ENCODE results near the gene IER5. TPM values are rescaled to one million over a fixed set of nuclear protein-coding genes. Genes with fewer than 3 reads are reported as not detected.
"Not testable (repeated sequence)": the region's sequence is repeated elsewhere in the genome, so short reads cannot be mapped to it uniquely, and the experiment has no call there.

Gene IER5
- polyA plus RNA-seq (2013, experiment 1 of 2; ENCODE audit: insufficient read length), result 20.0 TPM
- polyA plus RNA-seq (2013, experiment 2 of 2; ENCODE audit: insufficient read length), result 15.8 TPM

- peak; percentile 96 for DNase-seq
Measured at GRCh38 chr1:181088079-181089016, at the start of gene IER5. Gene IER5 (plus strand): TSS chr1:181088700. CDS start chr1:181088903, 203 bp downstream.

DNA sequence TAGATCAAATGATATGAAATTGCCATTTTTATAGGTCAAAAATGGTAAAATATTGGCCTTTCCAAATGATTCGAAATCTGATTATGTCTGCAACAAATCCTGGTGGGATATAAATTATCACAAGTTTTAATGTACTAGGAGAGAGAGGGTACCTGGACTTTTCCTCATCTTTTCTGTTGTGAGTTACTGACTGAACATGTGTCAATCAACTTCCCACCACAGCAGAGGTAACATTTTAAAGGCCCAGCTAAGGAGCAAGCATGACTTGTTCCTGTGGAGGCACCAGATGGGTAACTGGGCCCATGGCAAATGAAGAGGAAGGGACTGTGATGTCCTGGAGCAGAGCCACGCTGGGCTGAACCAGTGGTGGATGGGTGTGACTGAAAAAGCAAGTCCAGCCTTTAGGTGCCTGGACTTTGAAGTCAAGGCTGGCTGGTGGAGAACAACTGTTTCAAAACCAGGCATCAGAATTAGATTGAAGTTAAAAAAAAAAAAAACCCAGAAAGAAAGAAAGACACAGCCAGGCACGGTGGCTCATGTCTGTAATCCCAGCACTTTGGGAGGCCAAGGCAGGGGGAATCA lies 48.1 kb upstream of the IER5 start:
- DNase-seq, result no peak

- DNase-seq, result no peak
Measured at GRCh38 chr1:181043025-181043888, 45.2 kb upstream of the IER5 start.

GRCh38 chr1:181044449-181044966 lies 44.0 kb upstream of the IER5 start:
- DNase-seq, result no peak

DNA sequence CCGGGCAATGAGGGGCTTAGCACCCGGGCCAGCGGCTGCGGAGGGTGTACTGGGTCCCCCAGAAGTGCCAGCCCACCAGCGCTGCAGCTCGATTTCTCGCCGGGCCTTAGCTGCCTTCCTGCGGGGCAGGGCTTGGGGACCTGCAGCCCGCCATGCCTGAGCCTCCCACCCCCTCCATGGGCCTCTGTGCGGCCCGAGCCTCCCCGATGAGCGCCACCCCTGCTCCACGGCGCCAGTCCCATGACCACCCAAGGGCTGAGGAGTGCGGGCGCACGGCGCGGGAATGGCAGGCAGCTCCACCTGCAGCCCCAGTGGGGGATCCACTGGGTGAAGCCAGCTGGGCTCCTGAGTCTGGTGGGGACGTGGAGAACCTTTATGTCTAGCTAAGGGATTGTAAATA lies 42.6 kb upstream of the IER5 start:
- not testable (repeated sequence) for DNase-seq

DNA sequence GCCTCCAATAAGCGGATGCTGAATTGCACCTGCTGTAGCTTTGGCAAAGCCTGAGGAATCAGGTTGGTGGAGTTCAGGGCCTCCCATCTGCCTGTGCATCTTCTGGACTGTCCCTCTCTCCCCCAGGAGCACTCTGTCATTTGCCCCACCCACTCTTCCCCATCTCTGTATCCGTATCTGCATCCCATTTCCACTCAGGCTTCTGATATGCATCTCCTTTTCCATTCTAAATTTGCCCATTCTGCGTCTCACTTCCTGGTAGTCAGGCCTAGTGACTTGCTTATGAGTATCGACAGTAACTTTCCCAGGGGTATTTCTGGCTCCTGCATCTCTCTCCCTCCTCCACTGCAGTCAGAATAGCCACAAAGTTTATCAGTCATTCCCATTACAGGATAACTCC lies 39.1 kb upstream of the IER5 start:
- DNase-seq, result no peak

DNA sequence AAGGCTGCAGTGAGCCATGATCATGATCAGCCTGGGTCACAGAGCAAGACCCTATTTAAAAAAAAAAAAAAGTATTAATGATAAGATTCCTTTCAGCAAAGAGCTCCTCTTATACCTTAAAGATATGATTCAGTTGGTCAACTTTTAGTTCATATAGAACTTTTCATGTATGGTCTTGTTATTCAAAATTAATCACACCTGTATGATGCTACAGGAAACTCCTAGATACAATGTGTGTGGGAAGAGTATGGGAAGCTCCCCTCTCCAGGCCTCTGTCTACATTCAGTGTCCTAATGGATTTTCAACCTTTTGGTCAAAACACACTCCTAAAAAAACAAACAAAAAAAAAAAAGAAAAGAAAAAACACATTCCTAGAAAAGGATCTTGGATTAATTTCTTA lies 37.6 kb upstream of the IER5 start:
- DNase-seq, result no peak

DNA sequence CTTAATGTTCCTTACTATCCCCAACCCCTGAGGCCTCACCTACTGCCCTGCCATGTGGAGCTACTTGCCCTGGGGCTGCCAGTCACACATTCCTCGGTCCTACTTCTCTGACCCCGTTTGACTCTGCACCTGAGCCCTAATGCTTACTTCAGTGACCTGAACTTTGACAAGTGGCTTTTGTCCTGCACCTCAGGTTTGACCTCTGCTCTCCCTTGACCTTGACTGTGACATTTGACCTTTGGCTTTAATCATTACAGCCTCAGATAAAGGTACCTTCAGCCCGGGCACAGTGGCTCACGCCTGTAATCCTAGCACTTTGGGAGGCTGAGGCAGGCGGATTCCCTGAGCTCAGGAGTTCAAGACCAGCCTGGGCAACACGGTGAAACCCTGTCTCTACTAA lies 31.9 kb upstream of the IER5 start:
- no peak for DNase-seq

DNA sequence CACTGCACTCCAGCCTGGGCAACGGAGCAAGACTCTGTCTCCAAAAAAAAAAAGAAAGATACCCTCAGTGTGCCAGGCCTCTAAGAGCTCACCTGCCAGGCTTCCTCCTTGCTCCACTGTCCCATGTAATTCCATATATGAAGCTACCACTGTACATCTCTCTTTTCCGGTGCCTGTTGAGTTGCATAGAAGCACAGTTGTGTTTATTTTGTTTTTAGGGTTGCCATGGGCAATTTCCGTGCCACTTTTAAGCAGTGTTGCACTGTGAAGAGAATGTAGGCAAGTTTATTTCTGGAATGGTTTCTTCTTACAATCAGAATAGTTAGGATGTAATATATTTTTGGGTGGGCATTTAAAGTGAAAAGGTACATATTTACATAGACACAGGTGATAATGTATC lies 31.4 kb upstream of the IER5 start:
- no peak for DNase-seq

GRCh38 chr1:181059435-181059834 lies 29.1 kb upstream of the IER5 start:
- DNase-seq, result no peak

DNA sequence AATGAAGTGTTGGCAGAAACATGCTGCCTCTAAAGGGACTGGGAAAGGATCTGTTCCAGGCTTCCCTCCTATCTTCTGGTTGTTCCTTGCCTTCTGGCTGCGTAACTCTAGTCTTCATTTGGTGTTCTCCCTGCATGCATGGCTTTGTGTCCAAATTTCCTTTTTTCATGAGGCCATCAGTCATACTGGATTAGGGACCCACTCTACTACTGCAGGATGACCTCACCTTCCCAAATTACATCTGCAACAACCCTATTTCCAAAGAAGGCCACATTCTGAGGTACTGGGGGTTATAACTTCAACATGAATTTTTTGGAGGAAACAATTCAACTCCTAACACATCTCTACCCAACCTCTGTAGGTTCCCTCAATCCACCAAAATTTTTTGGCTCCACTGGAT lies 28.4 kb upstream of the IER5 start:
- no peak for DNase-seq

GRCh38 chr1:181060947-181061346 lies 27.6 kb upstream of the IER5 start:
- DNase-seq, result not testable (repeated sequence)

DNA sequence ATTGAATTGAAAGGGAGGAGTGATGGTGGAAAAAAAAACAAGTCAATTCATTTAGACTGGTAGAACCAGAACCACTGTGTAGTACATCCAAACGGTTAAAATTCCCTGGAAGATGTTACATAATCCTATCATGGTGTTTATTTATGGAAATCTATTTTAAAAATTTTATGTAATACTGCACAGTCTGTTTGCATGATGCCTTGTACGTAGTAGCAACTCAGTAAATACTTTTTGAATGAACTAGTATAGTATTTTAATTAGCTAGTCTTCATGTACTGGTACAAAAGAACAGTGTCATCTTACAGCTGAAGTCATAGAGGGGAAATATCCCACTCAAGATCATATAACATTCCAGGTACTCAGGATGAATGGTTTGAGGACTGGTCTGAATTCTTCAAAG lies 27.0 kb upstream of the IER5 start:
- no peak for DNase-seq

- no peak for DNase-seq
Measured at GRCh38 chr1:181061891-181062835, 26.3 kb upstream of the IER5 start.

GRCh38 chr1:181062836-181063428 lies 25.6 kb upstream of the IER5 start:
- DNase-seq, result peak; percentile 48

DNA sequence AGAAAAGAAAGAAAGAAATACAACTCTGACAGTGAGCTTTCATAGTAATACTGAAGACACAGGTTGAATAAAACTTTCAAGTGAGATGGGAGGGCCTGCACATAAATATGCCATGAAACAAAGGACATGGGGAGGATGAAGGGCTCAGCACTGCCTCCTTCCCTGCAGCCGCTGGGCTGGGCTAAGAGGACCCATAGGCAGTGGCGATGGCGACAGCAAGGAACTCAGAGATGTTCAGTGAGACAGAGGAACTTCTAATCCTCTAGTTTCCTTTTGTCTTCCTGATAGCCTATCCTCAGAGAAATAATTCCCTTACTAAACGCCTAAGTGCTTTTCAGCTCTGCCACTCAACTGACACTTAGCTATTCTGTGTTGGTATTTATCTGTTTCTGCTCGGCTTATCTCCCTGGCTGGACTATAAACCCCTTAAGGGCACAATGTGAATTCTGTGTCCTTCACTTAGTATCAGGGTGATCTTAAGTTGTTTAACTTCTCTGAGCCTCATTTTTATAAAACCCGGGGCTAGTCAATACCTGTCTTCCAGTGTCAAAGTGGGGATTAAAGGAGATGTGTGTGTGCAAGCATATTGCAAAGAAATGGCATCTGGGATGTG lies 24.4 kb upstream of the IER5 start:
- DNase-seq, result no peak

DNA sequence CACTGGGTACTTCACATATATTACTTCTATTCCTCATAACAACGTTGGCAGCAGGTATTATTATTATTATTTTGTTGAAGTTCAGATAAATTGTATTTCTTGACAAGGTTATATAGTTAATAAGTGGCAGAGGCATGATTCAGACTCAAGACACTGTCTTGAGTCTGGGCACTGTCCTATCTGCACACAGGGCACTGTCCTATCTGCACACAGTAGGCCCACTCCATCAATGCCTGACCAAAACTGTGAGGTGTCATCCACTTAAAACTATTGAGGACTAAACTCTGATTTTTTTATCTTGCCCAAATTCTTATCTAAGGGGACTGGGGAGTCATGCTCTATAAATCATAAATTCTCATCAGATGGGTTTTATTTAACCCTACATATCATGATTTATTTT lies 23.8 kb upstream of the IER5 start:
- DNase-seq, result no peak

DNA sequence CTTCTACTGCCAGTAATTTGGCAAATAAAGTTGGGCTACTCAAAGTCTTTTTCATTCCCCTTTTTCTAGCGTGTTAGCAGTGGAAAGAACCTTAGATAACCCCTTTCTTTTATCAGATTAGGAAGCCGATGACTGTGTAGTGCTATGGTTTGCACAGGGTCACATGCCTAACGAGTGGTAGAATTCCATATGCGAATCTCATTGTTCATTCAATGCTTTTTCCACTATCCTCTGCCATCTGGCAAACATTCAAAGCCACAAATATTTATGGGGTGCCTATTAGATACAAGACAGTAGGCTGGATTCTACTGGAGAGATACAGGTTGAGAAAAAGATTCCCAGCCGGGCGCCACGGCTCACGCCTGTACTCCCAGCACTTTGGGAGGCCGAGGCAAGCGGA lies 14.9 kb upstream of the IER5 start:
- peak; percentile 80 for DNase-seq

DNA sequence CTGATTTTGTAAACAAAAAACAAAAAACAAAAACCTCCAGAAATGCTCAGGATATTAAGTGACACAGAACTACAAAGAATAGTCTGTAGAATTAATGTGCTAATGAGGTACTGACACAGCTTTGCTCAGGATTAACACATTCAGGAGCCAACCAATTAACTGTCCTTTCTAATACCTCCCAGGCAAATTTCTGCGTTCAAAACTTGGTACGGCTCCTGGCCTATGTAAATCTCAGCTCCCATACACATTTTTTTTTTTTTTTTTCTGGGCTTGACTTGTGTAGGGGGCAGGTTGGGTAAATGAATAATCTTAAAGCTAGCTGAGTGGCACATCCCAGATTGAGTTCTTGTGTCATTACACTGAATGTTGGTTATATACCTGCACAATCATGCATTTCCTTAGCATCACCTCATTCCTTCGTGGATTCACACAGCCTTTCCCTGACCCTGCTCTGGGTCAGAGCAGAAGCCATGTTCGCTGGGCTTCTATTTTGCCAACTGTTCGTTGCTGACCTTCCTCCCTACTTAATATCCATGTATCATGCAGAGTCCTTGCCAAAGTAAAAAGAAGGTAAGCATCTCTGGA lies 12.6 kb upstream of the IER5 start:
- no peak for DNase-seq

- DNase-seq, result no peak
Measured at GRCh38 chr1:181076852-181077251, 11.6 kb upstream of the IER5 start.
